Activated CD8-positive, alpha-beta T cell treated with anti-CD3 and anti-CD28 coated beads, Interleukin-2, amount 10 ng/mL, durations not matched to agents 7 days and 5 days (primary cell): ENCODE data around the gene GABBR2. TPM values are rescaled to one million over a fixed set of nuclear protein-coding genes. Genes with fewer than 3 reads are reported as not detected.
"Not testable (repeated sequence)": the region's sequence is repeated elsewhere in the genome, so short reads cannot be mapped to it uniquely, and the experiment has no call there.

Source experiments
- ATAC-seq: fragments of 150-1000 bp; cut with Tn5 transposase; one replicate; pipeline ENCODE4 v1.10.0; 2021; ENCODE audit warnings: moderate library complexity
- CTCF ChIA-PET: fragments of 350-600 bp; sonication (Branson Sonifier 250); formaldehyde crosslinking; loops from one replicate; lab custom pipeline; 2021; ENCODE audit warnings: antibody characterized with exemption; lab: Charles Lee
- POLR2A ChIA-PET: fragments of 350-600 bp; sonication (Branson Sonifier 250); formaldehyde crosslinking; loops from one replicate; lab custom pipeline; 2021; ENCODE audit warnings: antibody characterized with exemption; lab: Charles Lee
- DNase-seq: peaks from one replicate; pipeline ENCODE4 v3.0.0-alpha.2; 2020
- H3K27ac Mint-ChIP-seq: one replicate; pipeline ENCODE4 v1.8.0; 2021; ENCODE audit warnings: mild to moderate bottlenecking, mixed read lengths
- H3K27me3 Mint-ChIP-seq: one replicate; pipeline ENCODE4 v1.8.0; 2021; ENCODE audit warnings: low read depth, mixed read lengths
- H3K36me3 Mint-ChIP-seq: one replicate; pipeline ENCODE4 v1.8.0; 2021; ENCODE audit warnings: low read depth, mixed read lengths
- H3K4me1 Mint-ChIP-seq: one replicate; pipeline ENCODE4 v1.8.0; 2021; ENCODE audit warnings: low read depth, mixed read lengths
- H3K4me3 Mint-ChIP-seq: one replicate; pipeline ENCODE4 v1.8.0; 2021; ENCODE audit warnings: mild to moderate bottlenecking, mixed read lengths
- H3K9me3 Mint-ChIP-seq: one replicate; pipeline ENCODE4 v1.8.0; 2022; ENCODE audit warnings: mixed read lengths; ENCODE audit not compliant: insufficient read depth
- total RNA-seq, 2 experiments: library from RNA; stranded (reverse); gene quantifications; one replicate each; pipeline ENCODE4 v1.2.3, GENCODE V29; 2021

Gene GABBR2
- total RNA-seq, 2 experiments from 2014 or later, result not detected

DNA sequence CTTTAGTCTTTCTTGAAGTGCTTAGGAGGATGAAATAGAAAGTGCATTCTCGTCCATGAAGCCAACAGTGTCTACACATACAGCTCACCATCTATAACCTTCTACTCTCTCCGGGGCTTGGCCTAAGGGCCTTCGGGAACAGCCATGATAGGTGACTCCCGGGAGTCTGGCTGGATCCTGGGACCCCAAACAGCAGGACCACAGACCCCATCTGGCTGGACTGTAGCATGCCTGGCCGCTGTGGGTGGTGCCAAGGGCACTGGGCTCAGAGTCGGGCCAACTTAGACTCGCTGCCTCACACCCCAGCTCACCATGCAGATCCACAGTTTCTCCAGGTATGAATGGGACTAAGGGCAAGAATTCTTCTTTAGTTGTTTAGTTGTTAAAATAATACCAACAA, 16.3 kb downstream of the GABBR2 start:
- no peaks in the 10 kb centered on the region for H3K9me3 Mint-ChIP-seq
- no peaks in the 10 kb centered on the region for H3K4me1 Mint-ChIP-seq
- H3K4me3 Mint-ChIP-seq, result no peak overlapping the region
- no peak overlapping the region for H3K27ac Mint-ChIP-seq
- no peaks in the 10 kb centered on the region for H3K36me3 Mint-ChIP-seq
- ChIA-PET CTCF (no interaction called here), POLR2A (no interaction called here)
- H3K27me3 Mint-ChIP-seq, result peaks cover 8% of the 10 kb centered on the region
- DNase-seq (no peak), ATAC-seq (no peak)

DNA sequence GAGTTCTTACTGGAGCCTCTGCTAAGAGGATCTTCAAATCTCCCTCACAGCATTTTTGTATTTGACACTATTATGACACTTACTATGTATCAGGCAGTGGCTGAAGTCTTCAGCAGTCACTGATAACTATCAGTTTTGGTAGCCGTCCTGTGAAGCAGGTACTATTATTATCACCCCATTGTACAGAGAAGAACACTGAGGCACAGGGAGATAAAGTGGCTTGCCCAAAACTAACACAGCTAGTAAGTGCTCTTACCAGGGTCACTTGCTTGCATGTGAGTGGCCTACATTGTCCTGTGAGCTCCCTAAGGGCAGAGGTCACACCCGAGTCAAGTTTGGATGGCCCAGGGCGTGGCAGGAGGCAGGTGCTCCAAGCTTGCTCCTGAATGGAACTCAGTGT, 16.8 kb downstream of the GABBR2 start:
- H3K27ac Mint-ChIP-seq, result no peak overlapping the region

DNA sequence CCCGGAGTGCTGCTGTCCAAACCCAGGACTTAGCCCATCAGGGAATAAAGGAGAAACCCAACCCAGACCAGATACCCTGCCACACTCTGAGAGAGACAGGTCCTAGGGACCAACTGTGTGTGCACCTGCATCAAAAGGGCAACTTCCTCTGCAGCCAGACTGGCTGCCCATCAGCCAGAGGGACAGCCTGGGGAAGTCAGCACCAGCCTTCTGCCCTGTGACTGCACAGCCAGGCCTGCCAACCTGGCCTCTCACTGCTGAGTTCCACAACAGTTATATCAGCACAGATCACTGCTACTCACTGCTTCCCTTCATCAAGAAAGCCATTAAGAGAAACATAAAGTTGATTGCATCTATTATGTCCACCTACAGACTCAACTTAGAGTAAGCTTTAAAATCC, 18.0 kb downstream of the GABBR2 start:
- ChIA-PET POLR2A (no interaction called here), CTCF (no interaction called here)
- peaks cover 6% of the 10 kb centered on the region for H3K27me3 Mint-ChIP-seq
- ATAC-seq (no peak), DNase-seq (no peak)
- no peaks in the 10 kb centered on the region for H3K9me3 Mint-ChIP-seq
- H3K4me3 Mint-ChIP-seq, result no peak overlapping the region
- H3K4me1 Mint-ChIP-seq, result peaks cover 6% of the 10 kb centered on the region
- no peaks in the 10 kb centered on the region for H3K36me3 Mint-ChIP-seq
- H3K27ac Mint-ChIP-seq, result no peak overlapping the region

More for the DNA sequence above, 16.8 kb downstream of the GABBR2 start:
- POLR2A ChIA-PET, result no interaction called here
- Mint-ChIP-seq H3K36me3 (no peaks in the 10 kb centered on the region), H3K4me1 (peaks cover 2% of the 10 kb centered on the region), H3K4me3 (no peak overlapping the region), H3K9me3 (no peaks in the 10 kb centered on the region), H3K27me3 (peaks cover 8% of the 10 kb centered on the region)
- ATAC-seq, result no peak
- CTCF ChIA-PET, result no interaction called here
- no peak for DNase-seq

DNA sequence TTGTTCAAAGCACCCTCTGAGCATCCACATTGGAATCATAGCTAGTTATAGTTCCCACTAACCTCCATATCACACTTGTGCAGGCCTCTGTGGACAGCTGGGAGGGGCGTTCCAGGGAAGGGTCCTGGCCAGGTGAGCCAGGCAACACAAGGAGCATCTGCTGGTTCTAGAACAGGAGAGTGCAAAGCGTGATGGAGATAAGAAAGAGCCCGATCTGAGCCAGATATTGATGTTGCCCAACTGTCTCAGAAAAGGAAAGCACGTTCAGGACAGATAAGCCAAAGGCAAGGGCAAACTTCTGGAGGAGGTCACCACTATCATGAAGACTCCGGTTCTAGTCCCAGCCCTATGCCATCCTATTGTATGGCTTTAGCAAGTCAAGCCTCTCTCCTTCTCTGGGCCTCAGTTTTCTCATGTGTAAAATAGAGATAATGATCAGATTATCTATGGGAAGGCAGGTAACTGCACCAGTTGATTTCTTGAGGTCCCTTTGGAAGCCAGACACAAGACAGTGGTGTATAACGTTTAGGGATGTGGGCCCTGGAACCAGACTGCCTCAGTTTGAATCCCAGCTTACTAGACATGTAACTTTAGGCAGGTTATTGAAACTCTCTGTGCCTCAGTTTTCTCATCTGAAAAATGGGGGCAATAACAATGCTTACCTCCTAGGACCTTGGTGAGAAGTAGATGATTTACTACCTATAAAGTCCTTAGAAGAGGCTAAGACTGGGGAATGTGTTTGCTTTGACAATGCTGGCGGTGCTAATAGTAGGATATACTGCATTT, 19.8 kb downstream of the GABBR2 start:
- POLR2A ChIA-PET, result no interaction called here
- H3K27ac Mint-ChIP-seq, result no peak overlapping the region

DNA sequence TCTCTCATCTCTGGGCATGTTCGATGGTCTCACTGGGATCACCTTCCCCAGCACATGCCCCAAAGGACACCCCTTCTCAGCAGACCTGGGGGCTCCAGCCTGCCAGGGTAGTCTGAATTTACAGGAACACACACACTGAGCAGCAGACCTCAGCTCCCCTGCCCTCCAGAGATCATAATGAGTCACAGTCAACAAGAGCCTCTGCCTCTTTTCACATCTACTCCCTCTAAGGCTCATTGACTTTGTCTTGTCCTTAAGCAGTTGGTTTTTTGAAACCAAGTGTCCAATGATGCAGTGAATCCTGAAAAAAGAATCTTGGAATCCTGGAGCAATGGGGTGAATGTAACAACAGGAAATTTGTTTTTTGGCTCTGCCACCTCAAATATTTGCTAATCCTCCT, 20.8 kb downstream of the GABBR2 start:
- no peak overlapping the region for H3K27ac Mint-ChIP-seq

More for the DNA sequence above, 19.8 kb downstream of the GABBR2 start:
- Mint-ChIP-seq H3K27me3 (peaks cover 1% of the 10 kb centered on the region), H3K4me1 (peaks cover 6% of the 10 kb centered on the region), H3K9me3 (no peaks in the 10 kb centered on the region), H3K36me3 (no peaks in the 10 kb centered on the region), H3K4me3 (no peak overlapping the region)
- no peak for DNase-seq
- ATAC-seq, result no peak
- CTCF ChIA-PET, result no interaction called here

DNA sequence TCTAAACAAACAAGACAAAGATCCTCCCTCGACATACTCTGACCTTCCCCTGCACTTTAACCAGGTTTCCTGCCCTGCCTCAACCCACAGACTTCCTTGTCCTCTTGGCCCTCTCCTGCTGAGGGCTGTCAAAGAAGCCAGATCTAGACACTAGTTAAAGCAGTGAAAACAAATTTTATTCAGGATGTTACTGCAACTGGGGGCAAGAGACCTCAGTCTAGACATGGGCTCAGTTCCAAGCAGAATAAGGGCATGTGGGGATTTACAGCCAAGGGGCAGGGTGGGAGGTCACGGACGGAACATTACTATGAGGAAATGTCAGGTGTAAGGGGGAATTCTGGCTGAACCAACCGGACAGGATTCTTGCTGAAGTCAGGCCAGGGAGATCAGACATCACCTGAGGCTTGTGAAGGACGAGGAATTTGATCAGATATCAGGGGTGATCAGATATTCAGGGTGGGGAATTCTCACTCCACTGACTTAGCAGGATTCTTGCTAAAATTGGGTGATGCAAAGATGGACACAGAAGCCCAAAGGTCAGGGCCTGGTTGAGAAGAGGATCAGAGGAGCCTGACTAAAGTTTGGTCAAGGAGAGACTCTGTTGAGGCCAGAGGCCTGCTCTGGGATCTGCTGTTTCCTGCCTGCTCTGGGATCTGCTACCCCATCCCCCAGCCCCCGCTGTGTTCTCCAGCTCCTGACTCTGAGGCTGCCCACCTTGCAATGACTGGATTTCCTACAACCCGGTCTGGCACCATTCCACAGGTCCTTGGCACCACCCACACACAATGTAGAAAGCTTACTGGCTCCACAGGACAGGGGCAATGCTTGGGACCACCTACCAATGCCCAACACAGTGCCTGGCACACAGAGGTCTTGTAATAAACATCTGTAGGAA, 21.5 kb downstream of the GABBR2 start:
- Mint-ChIP-seq H3K9me3 (no peaks in the 10 kb centered on the region), H3K4me3 (no peak overlapping the region), H3K27ac (no peak overlapping the region), H3K27me3 (peaks cover 1% of the 10 kb centered on the region), H3K4me1 (peaks cover 6% of the 10 kb centered on the region), H3K36me3 (no peaks in the 10 kb centered on the region)
- ATAC-seq (no peak), DNase-seq (no peak)
- ChIA-PET CTCF (no interaction called here), POLR2A (no interaction called here)

More for the DNA sequence above, 20.8 kb downstream of the GABBR2 start:
- peaks cover 1% of the 10 kb centered on the region for H3K27me3 Mint-ChIP-seq
- no peaks in the 10 kb centered on the region for H3K36me3 Mint-ChIP-seq
- POLR2A ChIA-PET, result no interaction called here
- H3K4me1 Mint-ChIP-seq, result peaks cover 6% of the 10 kb centered on the region
- H3K4me3 Mint-ChIP-seq, result no peak overlapping the region
- H3K9me3 Mint-ChIP-seq, result no peaks in the 10 kb centered on the region
- ATAC-seq (no peak), DNase-seq (no peak)
- CTCF ChIA-PET, result no interaction called here

DNA sequence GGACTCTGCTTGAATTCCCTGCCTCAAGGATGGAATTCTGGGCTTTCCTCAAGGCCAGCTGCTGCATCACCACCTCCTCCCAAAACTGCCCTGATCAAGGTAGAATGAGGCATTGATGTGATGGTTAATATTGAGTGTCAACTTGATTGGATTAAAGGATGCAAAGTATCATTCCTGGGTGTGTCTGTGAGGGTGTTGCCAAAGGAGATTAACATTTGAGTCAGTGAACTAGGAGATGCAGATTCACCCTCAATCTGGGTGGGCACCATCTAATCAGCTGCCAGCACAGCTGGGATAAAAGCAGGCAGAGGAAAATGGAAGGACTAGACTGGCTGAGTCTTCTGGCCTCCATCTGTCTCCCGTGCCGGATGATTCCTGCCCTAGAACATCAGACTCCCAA, 23.9 kb downstream of the GABBR2 start:
- H3K4me1 Mint-ChIP-seq, ATAC-seq, CTCF ChIA-PET, H3K9me3 Mint-ChIP-seq, H3K36me3 Mint-ChIP-seq, POLR2A ChIA-PET, H3K27me3 Mint-ChIP-seq, DNase-seq, H3K27ac Mint-ChIP-seq, H3K4me3 Mint-ChIP-seq: not testable (repeated sequence)

DNA sequence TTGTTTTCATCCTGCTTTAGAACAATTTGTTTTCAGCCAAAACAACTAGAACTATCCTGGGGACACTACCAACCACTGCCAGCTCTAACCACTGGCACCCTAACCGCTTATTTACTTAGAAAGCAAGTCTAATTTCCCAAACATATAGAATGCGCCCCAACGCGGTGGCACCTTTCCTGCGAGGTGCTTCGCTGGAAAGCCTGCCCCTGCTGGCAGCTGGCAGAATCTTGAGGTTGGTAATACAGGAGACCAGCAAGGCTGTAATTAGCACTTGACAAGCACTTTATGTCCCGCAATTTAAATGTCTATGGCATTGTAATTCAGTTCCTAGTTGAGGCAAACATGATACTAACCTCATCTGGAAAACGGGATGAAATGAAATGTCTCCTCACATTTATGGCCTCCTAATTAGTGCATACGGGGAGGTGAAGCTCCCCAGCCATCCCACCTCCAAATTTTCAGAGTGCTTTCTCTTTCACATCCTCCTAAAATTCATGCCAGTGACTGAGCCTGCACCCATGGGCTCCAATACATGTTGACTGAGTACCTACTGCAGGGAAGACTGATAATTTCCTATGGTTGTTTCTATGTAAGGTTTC, 30.4 kb downstream of the GABBR2 start:
- Mint-ChIP-seq H3K9me3 (no peaks in the 10 kb centered on the region), H3K27me3 (peaks cover 30% of the 10 kb centered on the region), H3K4me3 (no peak overlapping the region), H3K4me1 (no peaks in the 10 kb centered on the region), H3K36me3 (no peaks in the 10 kb centered on the region), H3K27ac (no peak overlapping the region)
- ATAC-seq (no peak), DNase-seq (no peak)
- ChIA-PET POLR2A (no interaction called here), CTCF (interaction anchor here (1.7 kb wide), 1 partner anchor 9 kb away, joined by 4 read pairs; no protein-coding TSS in a partner anchor)

DNA sequence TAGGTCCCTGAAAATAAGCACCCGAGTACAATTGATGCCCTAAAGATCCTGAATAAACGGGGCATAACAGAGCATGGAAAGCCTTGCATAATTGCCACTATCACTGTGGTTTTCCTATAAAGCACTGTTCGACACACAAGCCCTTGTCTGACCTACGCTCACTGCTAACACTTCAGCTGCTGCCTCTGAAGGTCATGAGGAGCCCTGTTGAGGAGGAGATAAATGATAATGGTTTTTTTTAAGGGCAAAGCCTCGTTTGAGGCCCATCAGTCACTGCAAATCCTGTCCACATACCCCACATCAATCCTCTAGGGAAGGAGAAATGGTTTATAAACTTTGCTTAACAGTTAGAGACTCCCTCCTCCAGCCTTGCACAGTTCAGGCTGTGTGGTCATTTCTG, 35.1 kb downstream of the GABBR2 start:
- ChIA-PET POLR2A (no interaction called here), CTCF (no interaction called here)
- Mint-ChIP-seq H3K4me3 (no peak overlapping the region), H3K4me1 (no peaks in the 10 kb centered on the region), H3K9me3 (no peaks in the 10 kb centered on the region), H3K36me3 (no peaks in the 10 kb centered on the region), H3K27ac (no peak overlapping the region), H3K27me3 (peaks cover 33% of the 10 kb centered on the region)
- DNase-seq (no peak), ATAC-seq (no peak)

DNA sequence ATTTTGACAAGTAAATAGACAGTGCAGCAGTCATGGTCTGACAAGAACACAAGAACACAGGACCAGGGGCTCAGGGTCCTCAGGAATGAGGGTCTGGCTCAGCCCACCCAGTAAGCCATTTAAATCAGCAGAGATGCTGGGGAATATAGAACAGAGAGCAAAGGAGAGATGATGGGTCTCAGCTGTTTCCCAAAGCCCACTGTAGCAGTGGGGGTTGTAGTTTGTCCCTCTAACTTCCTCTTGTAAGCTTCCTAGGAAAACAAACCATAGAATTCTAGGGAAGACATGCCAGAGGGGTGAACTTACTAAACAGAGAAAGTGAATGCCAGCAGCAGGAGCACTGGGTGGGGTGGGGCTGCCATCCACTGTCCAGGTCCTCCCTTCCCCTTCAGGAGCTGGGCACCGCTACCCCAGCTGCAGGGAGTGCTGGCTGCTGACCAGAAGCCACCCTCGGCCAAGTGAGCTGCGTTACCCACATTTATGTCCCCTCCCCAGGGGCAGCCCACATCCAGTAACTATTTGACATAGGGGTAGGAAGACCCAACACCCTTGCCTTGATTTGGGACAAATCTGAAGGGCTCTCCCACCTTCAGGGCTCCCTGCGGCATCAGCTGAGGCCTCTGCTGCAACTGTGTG, 41.6 kb downstream of the GABBR2 start:
- ATAC-seq (no peak), DNase-seq (no peak)
- no peak overlapping the region for H3K27ac Mint-ChIP-seq
- H3K4me3 Mint-ChIP-seq, result no peak overlapping the region
- ChIA-PET CTCF (no interaction called here), POLR2A (no interaction called here)
- H3K27me3 Mint-ChIP-seq, result peaks cover 17% of the 10 kb centered on the region
- H3K4me1 Mint-ChIP-seq, result no peaks in the 10 kb centered on the region
- no peaks in the 10 kb centered on the region for H3K36me3 Mint-ChIP-seq
- no peaks in the 10 kb centered on the region for H3K9me3 Mint-ChIP-seq

DNA sequence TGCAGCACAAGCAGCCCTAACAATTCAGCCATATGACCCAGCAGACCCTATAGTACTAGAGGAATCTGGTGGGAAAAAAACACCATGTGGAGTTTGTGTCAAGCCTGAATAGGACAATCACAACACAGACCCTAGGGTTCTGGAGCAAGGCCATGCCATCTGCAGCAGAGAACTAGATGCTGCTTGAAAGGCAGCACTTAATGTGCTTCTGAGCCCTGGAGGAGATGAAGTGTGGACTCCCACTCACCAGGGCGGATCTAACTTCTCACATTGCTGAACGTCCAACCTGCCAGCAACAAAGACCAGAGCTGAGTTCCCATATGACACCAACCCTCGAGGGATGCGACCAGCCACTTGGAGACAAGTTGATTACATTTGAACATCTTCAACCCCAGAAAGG, 43.2 kb downstream of the GABBR2 start:
- H3K27ac Mint-ChIP-seq, result no peak overlapping the region
- DNase-seq (no peak), ATAC-seq (no peak)
- CTCF ChIA-PET, result no interaction called here
- POLR2A ChIA-PET, result no interaction called here
- no peaks in the 10 kb centered on the region for H3K4me1 Mint-ChIP-seq
- no peak overlapping the region for H3K4me3 Mint-ChIP-seq
- peaks cover 13% of the 10 kb centered on the region for H3K27me3 Mint-ChIP-seq
- H3K9me3 Mint-ChIP-seq, result no peaks in the 10 kb centered on the region
- no peaks in the 10 kb centered on the region for H3K36me3 Mint-ChIP-seq
